Upper lobe of right lung (tissue), 1 donor: ENCODE data around the gene C2orf49. TPM values are rescaled to one million over a fixed set of nuclear protein-coding genes. Genes with fewer than 3 reads are reported as not detected.

Experiments
- ATAC-seq: fragments of 200-7000 bp; cut with Tn5 transposase; one replicate; pipeline ENCODE4 v1.9.1; 2020; ENCODE audit warnings: mild to moderate bottlenecking, moderate library complexity
- DNase-seq: peaks from one replicate; pipeline ENCODE4 v3.0.0-alpha.2; 2020
- H3K27ac ChIP-seq: fragments of 200-600 bp; one replicate; pipeline ENCODE4 v1.8.0; 2022
- H3K27me3 ChIP-seq: fragments of 200-600 bp; one replicate; pipeline ENCODE4 v1.8.0; 2022; ENCODE audit warnings: mild to moderate bottlenecking
- H3K36me3 ChIP-seq: fragments of 200-600 bp; one replicate; pipeline ENCODE4 v1.8.0; 2022
- H3K4me1 ChIP-seq: fragments of 200-600 bp; one replicate; pipeline ENCODE4 v1.8.0; 2022
- H3K4me3 ChIP-seq: fragments of 200-600 bp; one replicate; pipeline ENCODE4 v1.8.0; 2022; ENCODE audit warnings: mild to moderate bottlenecking
- H3K9me3 ChIP-seq: fragments of 200-600 bp; one replicate; pipeline ENCODE4 v1.8.0; 2022
- intact Hi-C: fragments of 100-400 bp; cut with DNase I; formaldehyde crosslinking; loops from one replicate; pipeline ENCODE4 v1.11.0; 2022
- total RNA-seq: library from RNA; stranded (reverse); fragmentation: NEBNext Ultra II Directional; extraction: Animal tissue kit (Norgen Biotek cat#: 25700); gene quantifications from one replicate; pipeline ENCODE4 v1.2.1, GENCODE V29; 2021
- TF ChIP-seq, protein P1 (sequence below): fragments of 200-600 bp; IDR thresholded peaks from one replicate; pipeline ENCODE4 v1.8.0; 2022; ENCODE audit warnings: antibody characterized with exemption
- donor health status: DM: no; HTN: yes; CAD: no; lungs with severe emphysema.

C2orf49 gene
- total RNA-seq, 1 donor from 2014 or later, result 18.0 TPM

GRCh38 chr2:105391763-105392662 is 54.7 kb downstream of the C2orf49 start:
- Histone ChIP-seq H3K9me3 (no peaks in the 10 kb centered on the region), H3K27ac (no peak overlapping the region), H3K4me3 (no peak overlapping the region), H3K4me1 (peaks cover 3% of the 10 kb centered on the region), H3K27me3 (peaks cover 4% of the 10 kb centered on the region), H3K36me3 (no peaks in the 10 kb centered on the region)
- TF ChIP-seq, protein P1, sequence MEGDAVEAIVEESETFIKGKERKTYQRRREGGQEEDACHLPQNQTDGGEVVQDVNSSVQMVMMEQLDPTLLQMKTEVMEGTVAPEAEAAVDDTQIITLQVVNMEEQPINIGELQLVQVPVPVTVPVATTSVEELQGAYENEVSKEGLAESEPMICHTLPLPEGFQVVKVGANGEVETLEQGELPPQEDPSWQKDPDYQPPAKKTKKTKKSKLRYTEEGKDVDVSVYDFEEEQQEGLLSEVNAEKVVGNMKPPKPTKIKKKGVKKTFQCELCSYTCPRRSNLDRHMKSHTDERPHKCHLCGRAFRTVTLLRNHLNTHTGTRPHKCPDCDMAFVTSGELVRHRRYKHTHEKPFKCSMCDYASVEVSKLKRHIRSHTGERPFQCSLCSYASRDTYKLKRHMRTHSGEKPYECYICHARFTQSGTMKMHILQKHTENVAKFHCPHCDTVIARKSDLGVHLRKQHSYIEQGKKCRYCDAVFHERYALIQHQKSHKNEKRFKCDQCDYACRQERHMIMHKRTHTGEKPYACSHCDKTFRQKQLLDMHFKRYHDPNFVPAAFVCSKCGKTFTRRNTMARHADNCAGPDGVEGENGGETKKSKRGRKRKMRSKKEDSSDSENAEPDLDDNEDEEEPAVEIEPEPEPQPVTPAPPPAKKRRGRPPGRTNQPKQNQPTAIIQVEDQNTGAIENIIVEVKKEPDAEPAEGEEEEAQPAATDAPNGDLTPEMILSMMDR, result no peak
- intact Hi-C loops, result no loop called here
- DNase-seq (no peak), ATAC-seq (no peak)

DNA sequence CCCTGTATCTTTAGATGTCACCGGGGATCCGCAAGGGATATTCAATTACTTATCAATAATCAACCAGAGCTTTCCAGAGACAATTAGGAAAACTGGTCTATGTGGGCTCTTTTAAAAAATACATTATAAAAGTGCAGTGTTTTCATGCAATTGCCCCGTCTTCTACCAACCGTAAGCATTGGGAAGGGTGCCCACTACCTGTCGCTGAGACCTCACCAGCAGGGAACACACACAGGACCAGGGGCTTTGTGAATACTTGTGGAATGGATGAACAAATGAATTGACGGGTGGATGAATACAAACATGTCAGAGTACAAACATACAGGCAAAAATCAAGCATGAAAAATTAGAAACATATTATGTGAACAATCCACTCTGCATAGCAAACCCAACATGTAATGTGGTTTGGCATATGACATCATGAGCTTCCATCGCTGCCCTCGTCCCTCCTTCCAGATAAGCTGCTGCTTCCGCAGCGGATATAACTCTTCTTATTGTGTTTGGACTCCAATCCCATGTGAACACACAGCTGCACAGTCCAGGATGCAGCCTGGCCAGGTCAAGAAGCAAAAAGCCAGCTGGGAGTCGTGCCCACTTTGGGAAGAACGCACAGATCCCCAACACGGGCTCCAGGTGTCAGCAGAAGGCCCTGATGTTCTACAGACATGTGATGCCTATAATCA is 56.2 kb downstream of the C2orf49 start:
- DNase-seq, result no peak
- intact Hi-C loops, result no loop called here
- H3K36me3 ChIP-seq, result no peaks in the 10 kb centered on the region
- peaks cover 6% of the 10 kb centered on the region for H3K4me1 ChIP-seq
- TF ChIP-seq, protein P1, result no peak
- no peak overlapping the region for H3K4me3 ChIP-seq
- H3K27me3 ChIP-seq, result peaks cover 11% of the 10 kb centered on the region
- H3K9me3 ChIP-seq, result no peaks in the 10 kb centered on the region
- H3K27ac ChIP-seq, result no peak overlapping the region
- no peak for ATAC-seq

DNA sequence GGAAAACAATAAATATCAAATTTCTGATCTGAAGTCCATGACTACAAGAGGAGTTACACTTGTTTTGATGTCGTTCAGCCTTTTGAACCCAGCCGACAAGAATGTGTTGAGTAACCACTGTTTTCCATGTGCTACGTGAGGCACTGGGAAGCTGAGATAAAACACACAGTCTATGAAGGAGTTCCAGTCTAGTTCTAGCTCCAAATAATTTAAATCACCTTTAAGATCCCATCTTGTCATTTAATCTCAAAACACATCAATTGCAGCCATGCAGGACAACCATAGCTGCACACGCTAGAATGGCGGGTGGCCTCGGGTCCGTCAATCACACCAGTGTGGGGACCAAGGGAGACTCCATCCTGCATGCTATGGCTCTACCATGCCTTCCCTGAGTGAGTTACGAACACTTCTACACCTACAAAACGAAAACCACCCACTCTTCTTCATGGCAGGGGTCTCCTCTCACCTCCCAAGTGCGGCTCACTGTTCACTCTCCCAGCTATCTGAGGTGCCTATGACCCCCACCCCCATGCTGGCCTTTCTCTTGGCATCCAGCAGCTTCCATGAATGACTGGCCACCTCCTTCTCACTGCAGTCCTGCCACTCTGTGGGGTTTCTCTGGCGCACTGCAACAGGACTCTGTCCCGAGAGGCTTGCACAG is 57.7 kb downstream of the C2orf49 start:
- H3K9me3 ChIP-seq, result no peaks in the 10 kb centered on the region
- no peaks in the 10 kb centered on the region for H3K36me3 ChIP-seq
- H3K27ac ChIP-seq, result no peak overlapping the region
- TF ChIP-seq, protein P1, result no peak
- H3K4me1 ChIP-seq, result peaks cover 5% of the 10 kb centered on the region
- DNase-seq, result no peak
- no peak for ATAC-seq
- intact Hi-C loops, result no loop called here
- no peak overlapping the region for H3K4me3 ChIP-seq
- peaks cover 18% of the 10 kb centered on the region for H3K27me3 ChIP-seq

GRCh38 chr2:105395691-105396090 is 58.4 kb downstream of the C2orf49 start:
- ATAC-seq (no peak), DNase-seq (no peak)
- Histone ChIP-seq H3K9me3 (no peaks in the 10 kb centered on the region), H3K4me3 (no peak overlapping the region), H3K4me1 (peaks cover 5% of the 10 kb centered on the region), H3K36me3 (no peaks in the 10 kb centered on the region), H3K27me3 (peaks cover 18% of the 10 kb centered on the region), H3K27ac (no peak overlapping the region)
- intact Hi-C loops, result no loop called here
- TF ChIP-seq, protein P1, result no peak

- intact Hi-C loops, result no loop called here
- H3K27ac ChIP-seq, result no peak overlapping the region
- ATAC-seq (no peak), DNase-seq (no peak)
- H3K4me3 ChIP-seq, result no peak overlapping the region
- TF ChIP-seq, protein P1, result no peak
- H3K27me3 ChIP-seq, result peaks cover 18% of the 10 kb centered on the region
- H3K36me3 ChIP-seq, result no peaks in the 10 kb centered on the region
- H3K4me1 ChIP-seq, result peaks cover 5% of the 10 kb centered on the region
- no peaks in the 10 kb centered on the region for H3K9me3 ChIP-seq
These were observed 59.1 kb downstream of the C2orf49 start for GRCh38 chr2:105396254-105397024.
